SK-N-SH treated with all-trans-retinoic acid at 6 μM for 48 hours (cell line): ENCODE data around the gene ELK4.

ENCODE experiments used
- ATAC-seq: fragments of 200-7000 bp; cut with Tn5 transposase; 3 replicates; pipeline ENCODE4 v1.9.1; 2020; ENCODE audit warnings: mild to moderate bottlenecking, moderate library complexity
- ARNTL ChIP-seq: fragments of 450-650 bp; formaldehyde crosslinking; IDR thresholded peaks from 2 replicates; pipeline ENCODE4 v1.5.0; 2020; ENCODE audit warnings: low read depth, mild to moderate bottlenecking, moderate library complexity, borderline replicate concordance
- BACH2 ChIP-seq: fragments of 250-450 bp; sonication (Bioruptor Pico); IDR thresholded peaks from 2 replicates; pipeline ENCODE4 v1.9.0; 2021; ENCODE audit warnings: mild to moderate bottlenecking, borderline replicate concordance
- CSDC2 ChIP-seq: fragments of 250-450 bp; sonication (Bioruptor Pico); IDR thresholded peaks from 2 replicates; pipeline ENCODE4 v1.5.0; 2020; ENCODE audit warnings: mild to moderate bottlenecking, moderate library complexity
- ESRRG ChIP-seq: fragments of 250-450 bp; sonication (Bioruptor Pico); IDR thresholded peaks from 2 replicates; pipeline ENCODE4 v1.6.1; 2021; ENCODE audit warnings: mild to moderate bottlenecking
- GLIS3 ChIP-seq: fragments of 250-450 bp; sonication (Bioruptor Pico); IDR thresholded peaks from 2 replicates; pipeline ENCODE4 v1.5.0; 2020; ENCODE audit warnings: mild to moderate bottlenecking, moderate library complexity
- ISL1 ChIP-seq: fragments of 250-450 bp; sonication (Bioruptor Pico); IDR thresholded peaks from 2 replicates; pipeline ENCODE4 v2.1.2; 2022; ENCODE audit warnings: mild to moderate bottlenecking, moderate library complexity
- OSR1 ChIP-seq: fragments of 250-450 bp; sonication (Bioruptor Pico); IDR thresholded peaks from 2 replicates; pipeline ENCODE4 v1.8.0; 2022; ENCODE audit warnings: moderate library complexity, mild to moderate bottlenecking, inconsistent platforms
- PPARA ChIP-seq: fragments of 250-450 bp; sonication (Bioruptor Pico); IDR thresholded peaks from 2 replicates; pipeline ENCODE4 v1.5.0; 2020; ENCODE audit warnings: mild to moderate bottlenecking, borderline replicate concordance
- SNAI2 ChIP-seq: fragments of 250-450 bp; sonication (Bioruptor Pico); IDR thresholded peaks from 2 replicates; pipeline ENCODE4 v1.5.0; 2020; ENCODE audit warnings: mild to moderate bottlenecking, moderate library complexity
- TCF4 ChIP-seq: fragments of 250-450 bp; sonication (Bioruptor Pico); IDR thresholded peaks from 2 replicates; pipeline ENCODE4 v1.8.0; 2021; ENCODE audit warnings: mild to moderate bottlenecking, moderate library complexity, borderline replicate concordance
- TOX ChIP-seq: fragments of 250-450 bp; sonication (Bioruptor Pico); IDR thresholded peaks from 2 replicates; pipeline ENCODE4 v1.8.0; 2021; ENCODE audit warnings: mild to moderate bottlenecking, moderate library complexity, borderline replicate concordance
- ZC3H10 ChIP-seq: fragments of 250-450 bp; sonication (Bioruptor Pico); IDR thresholded peaks from 2 replicates; pipeline ENCODE4 v1.5.1; 2021; ENCODE audit warnings: mild to moderate bottlenecking, moderate library complexity
- ZFP3 ChIP-seq: fragments of 250-450 bp; sonication (Bioruptor Pico); IDR thresholded peaks from 2 replicates; pipeline ENCODE4 v1.5.0; 2020; ENCODE audit warnings: mild to moderate bottlenecking, moderate library complexity
- ZFP30 ChIP-seq: fragments of 450-650 bp; formaldehyde crosslinking; IDR thresholded peaks from 2 replicates; pipeline ENCODE4 v1.5.0; 2022; ENCODE audit warnings: mild to moderate bottlenecking, moderate library complexity
- ZNF565 ChIP-seq: fragments of 450-650 bp; formaldehyde crosslinking; conservative IDR thresholded peaks from 2 replicates; pipeline ENCODE4 v1.5.0; 2020; ENCODE audit warnings: low read depth, mild to moderate bottlenecking, moderate library complexity
- ZNF70 ChIP-seq: fragments of 450-650 bp; formaldehyde crosslinking; IDR thresholded peaks from 2 replicates; pipeline ENCODE4 v1.5.0; 2020; ENCODE audit warnings: mild to moderate bottlenecking, moderate library complexity
- ZNF8 ChIP-seq: fragments of 450-650 bp; formaldehyde crosslinking; IDR thresholded peaks from 2 replicates; pipeline ENCODE4 v1.5.0; 2020; ENCODE audit warnings: mild to moderate bottlenecking, moderate library complexity
- TF ChIP-seq, protein P1 (sequence below): fragments of 250-450 bp; sonication (Bioruptor Pico); IDR thresholded peaks from 2 replicates; pipeline ENCODE4 v1.5.0; 2020; ENCODE audit warnings: mild to moderate bottlenecking, moderate library complexity
- TF ChIP-seq, protein P2 (sequence below): fragments of 250-450 bp; sonication (Bioruptor Pico); IDR thresholded peaks from 2 replicates; pipeline ENCODE4 v1.8.0; 2021; ENCODE audit warnings: low read depth, mild to moderate bottlenecking, moderate library complexity, borderline replicate concordance
- TF ChIP-seq, protein P3 (sequence below): fragments of 250-450 bp; sonication (Bioruptor Pico); IDR thresholded peaks from 2 replicates; pipeline ENCODE4 v1.5.1; 2020; ENCODE audit warnings: low read depth, mild to moderate bottlenecking, moderate library complexity
- TF ChIP-seq, protein P4 (sequence below): fragments of 250-450 bp; sonication (Bioruptor Pico); IDR thresholded peaks from 2 replicates; pipeline ENCODE4 v1.8.0; 2020; ENCODE audit warnings: mild to moderate bottlenecking, moderate library complexity, borderline replicate concordance

The ELK4 gene

DNA sequence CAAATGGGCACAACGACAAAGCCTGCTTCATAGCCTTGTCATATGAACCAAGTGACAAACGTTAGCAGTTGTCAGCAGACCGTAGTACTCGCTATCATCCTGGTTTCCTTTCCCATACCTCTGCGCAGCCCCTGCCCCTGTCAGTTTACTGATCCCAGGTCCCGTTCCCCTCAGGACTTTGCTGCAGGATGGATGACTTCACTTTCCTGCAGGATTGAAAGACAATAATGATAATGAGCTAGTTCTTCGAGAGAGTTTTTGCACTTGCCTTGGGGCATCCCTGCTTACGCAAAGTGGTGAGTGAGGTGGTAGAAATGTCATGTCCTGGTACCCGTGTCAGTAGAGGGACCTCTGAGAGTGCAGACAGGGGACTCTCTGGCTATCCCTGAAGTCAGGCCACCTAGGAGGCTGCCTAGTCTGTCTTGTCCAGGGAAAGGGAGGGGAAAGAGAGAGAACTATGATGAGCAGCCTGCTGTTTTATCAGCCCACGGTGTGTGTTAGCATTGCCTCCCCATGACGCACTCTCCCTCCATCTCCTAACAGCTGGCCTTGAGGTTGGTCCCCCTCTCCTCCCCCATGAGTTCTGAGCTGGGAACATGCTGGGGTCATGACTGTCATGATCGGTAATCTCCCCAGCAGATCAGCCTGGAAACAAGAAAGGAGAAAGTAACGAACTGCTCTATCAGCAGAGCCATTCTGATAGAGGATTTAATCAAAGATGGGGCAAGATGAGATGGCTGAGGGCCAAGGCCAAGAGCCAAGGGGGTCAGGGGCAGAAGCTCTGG, 53.7 kb downstream of the ELK4 start (continued):
- TF ChIP-seq, protein P1, sequence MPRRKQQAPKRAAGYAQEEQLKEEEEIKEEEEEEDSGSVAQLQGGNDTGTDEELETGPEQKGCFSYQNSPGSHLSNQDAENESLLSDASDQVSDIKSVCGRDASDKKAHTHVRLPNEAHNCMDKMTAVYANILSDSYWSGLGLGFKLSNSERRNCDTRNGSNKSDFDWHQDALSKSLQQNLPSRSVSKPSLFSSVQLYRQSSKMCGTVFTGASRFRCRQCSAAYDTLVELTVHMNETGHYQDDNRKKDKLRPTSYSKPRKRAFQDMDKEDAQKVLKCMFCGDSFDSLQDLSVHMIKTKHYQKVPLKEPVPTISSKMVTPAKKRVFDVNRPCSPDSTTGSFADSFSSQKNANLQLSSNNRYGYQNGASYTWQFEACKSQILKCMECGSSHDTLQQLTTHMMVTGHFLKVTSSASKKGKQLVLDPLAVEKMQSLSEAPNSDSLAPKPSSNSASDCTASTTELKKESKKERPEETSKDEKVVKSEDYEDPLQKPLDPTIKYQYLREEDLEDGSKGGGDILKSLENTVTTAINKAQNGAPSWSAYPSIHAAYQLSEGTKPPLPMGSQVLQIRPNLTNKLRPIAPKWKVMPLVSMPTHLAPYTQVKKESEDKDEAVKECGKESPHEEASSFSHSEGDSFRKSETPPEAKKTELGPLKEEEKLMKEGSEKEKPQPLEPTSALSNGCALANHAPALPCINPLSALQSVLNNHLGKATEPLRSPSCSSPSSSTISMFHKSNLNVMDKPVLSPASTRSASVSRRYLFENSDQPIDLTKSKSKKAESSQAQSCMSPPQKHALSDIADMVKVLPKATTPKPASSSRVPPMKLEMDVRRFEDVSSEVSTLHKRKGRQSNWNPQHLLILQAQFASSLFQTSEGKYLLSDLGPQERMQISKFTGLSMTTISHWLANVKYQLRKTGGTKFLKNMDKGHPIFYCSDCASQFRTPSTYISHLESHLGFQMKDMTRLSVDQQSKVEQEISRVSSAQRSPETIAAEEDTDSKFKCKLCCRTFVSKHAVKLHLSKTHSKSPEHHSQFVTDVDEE, result no peak
- TF ChIP-seq, protein P2, sequence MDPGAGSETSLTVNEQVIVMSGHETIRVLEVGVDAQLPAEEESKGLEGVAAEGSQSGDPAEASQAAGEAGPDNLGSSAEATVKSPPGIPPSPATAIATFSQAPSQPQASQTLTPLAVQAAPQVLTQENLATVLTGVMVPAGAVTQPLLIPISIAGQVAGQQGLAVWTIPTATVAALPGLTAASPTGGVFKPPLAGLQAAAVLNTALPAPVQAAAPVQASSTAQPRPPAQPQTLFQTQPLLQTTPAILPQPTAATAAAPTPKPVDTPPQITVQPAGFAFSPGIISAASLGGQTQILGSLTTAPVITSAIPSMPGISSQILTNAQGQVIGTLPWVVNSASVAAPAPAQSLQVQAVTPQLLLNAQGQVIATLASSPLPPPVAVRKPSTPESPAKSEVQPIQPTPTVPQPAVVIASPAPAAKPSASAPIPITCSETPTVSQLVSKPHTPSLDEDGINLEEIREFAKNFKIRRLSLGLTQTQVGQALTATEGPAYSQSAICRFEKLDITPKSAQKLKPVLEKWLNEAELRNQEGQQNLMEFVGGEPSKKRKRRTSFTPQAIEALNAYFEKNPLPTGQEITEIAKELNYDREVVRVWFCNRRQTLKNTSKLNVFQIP, result no peak
- no peak for TF ChIP-seq ZC3H10 (CRISPR knock-in tag)

GRCh38 chr1:205576805-205577761, 54.7 kb downstream of the ELK4 start:
- ATAC-seq, result peak; percentile 9; the same call in 2 of the 3 replicates
- TF ChIP-seq, protein P2, result no peak
- no peak for TF ChIP-seq ZNF565 (CRISPR knock-in tag)
- no peak for TF ChIP-seq ISL1 (CRISPR knock-in tag)
- no peak for TF ChIP-seq TCF4 (CRISPR knock-in tag)
- TF ChIP-seq ZFP30 (CRISPR knock-in tag), result no peak
- no peak for TF ChIP-seq ZNF8 (CRISPR knock-in tag)
- TF ChIP-seq CSDC2, result no peak
- no peak for TF ChIP-seq PPARA (CRISPR knock-in tag)
- no peak for TF ChIP-seq GLIS3 (CRISPR knock-in tag)
- TF ChIP-seq, protein P3, sequence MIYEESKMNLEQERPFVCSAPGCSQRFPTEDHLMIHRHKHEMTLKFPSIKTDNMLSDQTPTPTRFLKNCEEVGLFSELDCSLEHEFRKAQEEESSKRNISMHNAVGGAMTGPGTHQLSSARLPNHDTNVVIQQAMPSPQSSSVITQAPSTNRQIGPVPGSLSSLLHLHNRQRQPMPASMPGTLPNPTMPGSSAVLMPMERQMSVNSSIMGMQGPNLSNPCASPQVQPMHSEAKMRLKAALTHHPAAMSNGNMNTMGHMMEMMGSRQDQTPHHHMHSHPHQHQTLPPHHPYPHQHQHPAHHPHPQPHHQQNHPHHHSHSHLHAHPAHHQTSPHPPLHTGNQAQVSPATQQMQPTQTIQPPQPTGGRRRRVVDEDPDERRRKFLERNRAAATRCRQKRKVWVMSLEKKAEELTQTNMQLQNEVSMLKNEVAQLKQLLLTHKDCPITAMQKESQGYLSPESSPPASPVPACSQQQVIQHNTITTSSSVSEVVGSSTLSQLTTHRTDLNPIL (CRISPR knock-in tag), result no peak
- TF ChIP-seq TOX (CRISPR knock-in tag), result no peak
- no peak for TF ChIP-seq ZFP3 (CRISPR knock-in tag)
- TF ChIP-seq ESRRG (CRISPR knock-in tag), result no peak
- TF ChIP-seq, protein P4, sequence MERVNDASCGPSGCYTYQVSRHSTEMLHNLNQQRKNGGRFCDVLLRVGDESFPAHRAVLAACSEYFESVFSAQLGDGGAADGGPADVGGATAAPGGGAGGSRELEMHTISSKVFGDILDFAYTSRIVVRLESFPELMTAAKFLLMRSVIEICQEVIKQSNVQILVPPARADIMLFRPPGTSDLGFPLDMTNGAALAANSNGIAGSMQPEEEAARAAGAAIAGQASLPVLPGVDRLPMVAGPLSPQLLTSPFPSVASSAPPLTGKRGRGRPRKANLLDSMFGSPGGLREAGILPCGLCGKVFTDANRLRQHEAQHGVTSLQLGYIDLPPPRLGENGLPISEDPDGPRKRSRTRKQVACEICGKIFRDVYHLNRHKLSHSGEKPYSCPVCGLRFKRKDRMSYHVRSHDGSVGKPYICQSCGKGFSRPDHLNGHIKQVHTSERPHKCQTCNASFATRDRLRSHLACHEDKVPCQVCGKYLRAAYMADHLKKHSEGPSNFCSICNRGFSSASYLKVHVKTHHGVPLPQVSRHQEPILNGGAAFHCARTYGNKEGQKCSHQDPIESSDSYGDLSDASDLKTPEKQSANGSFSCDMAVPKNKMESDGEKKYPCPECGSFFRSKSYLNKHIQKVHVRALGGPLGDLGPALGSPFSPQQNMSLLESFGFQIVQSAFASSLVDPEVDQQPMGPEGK, result no peak
- no peak for TF ChIP-seq OSR1
- no peak for TF ChIP-seq SNAI2 (CRISPR knock-in tag)

- no peak for ATAC-seq
- TF ChIP-seq TCF4 (CRISPR knock-in tag) (no peak), SNAI2 (CRISPR knock-in tag) (no peak), ZFP3 (CRISPR knock-in tag) (no peak), OSR1 (no peak), ARNTL (no peak), ZFP30 (CRISPR knock-in tag) (no peak), CSDC2 (no peak), ZNF70 (CRISPR knock-in tag) (no peak), BACH2 (CRISPR knock-in tag) (no peak), TOX (CRISPR knock-in tag) (no peak), ESRRG (CRISPR knock-in tag) (no peak)
- TF ChIP-seq, protein P3 (CRISPR knock-in tag), result no peak
- TF ChIP-seq, protein P2, result no peak
Measured at GRCh38 chr1:205576011-205576410, 55.8 kb downstream of the ELK4 start.
